GM19455 (cell line): ENCODE measurements around the gene DYRK1A.

Experiments used
- ATAC-seq: cut with Tn5 transposase; IDR thresholded peaks from one replicate; pipeline ENCODE4 v1.9.1; 2021; ENCODE audit not compliant: unreplicated experiment

The DYRK1A gene

GRCh38 chr21:37475186-37475868 is 108.8 kb downstream of the DYRK1A start:
- ATAC-seq = no peak

- no peak for ATAC-seq
Measured at GRCh38 chr21:37478794-37479193, 112.2 kb downstream of the DYRK1A start.

- ATAC-seq = no peak
Measured at GRCh38 chr21:37483776-37484175, 117.2 kb downstream of the DYRK1A start.

GRCh38 chr21:37484535-37485474 is 118.2 kb downstream of the DYRK1A start:
- ATAC-seq = no peak

- ATAC-seq = no peak
Measured at GRCh38 chr21:37489553-37489952, 123.0 kb downstream of the DYRK1A start.

GRCh38 chr21:37490084-37490483 is 123.5 kb downstream of the DYRK1A start:
- no peak for ATAC-seq

- ATAC-seq = no peak
Measured at GRCh38 chr21:37496972-37497371, 130.4 kb downstream of the DYRK1A start.

- ATAC-seq = no peak
Measured at GRCh38 chr21:37498664-37499063, 132.1 kb downstream of the DYRK1A start.

GRCh38 chr21:37502947-37503346 is 136.4 kb downstream of the DYRK1A start:
- ATAC-seq = no peak

- no peak for ATAC-seq
Measured at GRCh38 chr21:37503848-37504467, 137.4 kb downstream of the DYRK1A start.

GRCh38 chr21:37505963-37506362 is 139.4 kb downstream of the DYRK1A start:
- ATAC-seq = no peak

GRCh38 chr21:37507716-37508115 is 141.1 kb downstream of the DYRK1A start:
- ATAC-seq = no peak

GRCh38 chr21:37508341-37508740 is 141.8 kb downstream of the DYRK1A start:
- ATAC-seq = no peak

GRCh38 chr21:37509802-37510393 is 143.3 kb downstream of the DYRK1A start:
- ATAC-seq = no peak

GRCh38 chr21:37511848-37512247 is 145.3 kb downstream of the DYRK1A start:
- ATAC-seq = no peak

GRCh38 chr21:37513383-37513782 is 146.8 kb downstream of the DYRK1A start:
- no peak for ATAC-seq

- no peak for ATAC-seq
Measured at GRCh38 chr21:37514038-37514667, 147.6 kb downstream of the DYRK1A start.

GRCh38 chr21:37516998-37517397 is 150.4 kb downstream of the DYRK1A start:
- no peak for ATAC-seq

GRCh38 chr21:37520801-37521200 is 154.2 kb downstream of the DYRK1A start:
- ATAC-seq = no peak

GRCh38 chr21:37521658-37522057 is 155.1 kb downstream of the DYRK1A start:
- ATAC-seq = no peak
